HG03469 (cell line): ENCODE results near the gene DRC7.

Experiments used
- ATAC-seq: cut with Tn5 transposase; IDR thresholded peaks from one replicate; pipeline ENCODE4 v1.9.1; 2021; ENCODE audit warnings: mild to moderate bottlenecking, moderate library complexity, moderate number of reproducible peaks; ENCODE audit not compliant: unreplicated experiment

DRC7 gene

GRCh38 chr16:57781349-57781740 is 86.7 kb downstream of the DRC7 start:
- no peak for ATAC-seq
